ENCODE data around the gene ASRGL1. TPM values are rescaled to one million over a fixed set of nuclear protein-coding genes. Genes with fewer than 3 reads are reported as not detected.
A peak's percentile ranks its signal among the peaks of the same experiment; 100 is the strongest.

Gene ASRGL1
- total RNA-seq, 1 donor from 2014 or later: 3.2 TPM

DNA sequence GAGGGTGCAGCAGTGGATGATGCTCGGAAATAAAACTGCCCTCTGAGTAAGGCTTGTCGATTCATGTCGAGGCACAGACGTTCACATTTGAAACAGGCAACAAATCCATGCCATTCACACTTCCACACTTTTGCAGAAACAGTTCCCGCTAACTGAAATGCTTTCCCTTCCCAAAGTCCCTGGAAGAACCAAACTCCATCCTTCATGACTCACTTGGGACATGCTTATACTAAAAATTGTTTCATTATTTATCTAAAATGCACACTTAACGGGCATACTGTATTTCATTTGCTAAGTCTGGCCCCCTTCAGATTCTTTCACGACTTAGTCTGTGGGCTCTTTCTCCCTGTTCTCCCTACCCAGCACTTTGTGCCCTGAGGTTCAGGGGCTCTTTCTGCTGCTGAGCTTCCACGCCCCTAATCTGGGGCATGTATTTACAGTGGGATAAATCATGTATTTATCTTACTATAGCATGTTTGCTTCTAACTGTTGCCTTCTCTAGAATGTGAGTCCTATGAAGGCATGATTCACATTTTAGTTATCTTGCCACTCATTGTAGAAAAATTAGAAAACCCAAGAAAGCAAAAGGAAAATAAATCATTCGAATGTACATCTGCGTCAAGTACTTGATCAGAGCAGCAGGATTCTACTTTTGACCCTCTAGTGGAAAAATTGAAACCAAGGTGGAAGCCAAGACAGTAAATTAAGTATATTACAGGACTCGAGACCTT lies 94.1 kb downstream of the ASRGL1 start:
- TF ChIP-seq CTCF (IDR thresholded peaks at IDR 0.05; ENCODE audit: insufficient read depth, low read depth, low read length): no peak
- no peak for TF ChIP-seq EZH2 (IDR thresholded peaks at IDR 0.05; ENCODE audit: insufficient read depth, low read length)
- Mint-ChIP-seq H3K9me3 (ENCODE audit: unreplicated experiment) (peaks cover 3% of the 10 kb centered on the region), H3K4me1 (ENCODE audit: low read depth, unreplicated experiment) (peaks cover 33% of the 10 kb centered on the region), H3K4me3 (ENCODE audit: unreplicated experiment) (no peak overlapping the region), H3K27me3 (ENCODE audit: low read depth, unreplicated experiment) (peaks cover 7% of the 10 kb centered on the region), H3K27ac (ENCODE audit: unreplicated experiment) (no peak overlapping the region), H3K36me3 (ENCODE audit: low read depth, unreplicated experiment) (no peaks in the 10 kb centered on the region)
- Histone ChIP-seq H3K27ac (ENCODE audit: low read depth, low read length) (peak overlapping the region; percentile 60), H3K4me2 (ENCODE audit: low read length) (peak overlapping the region; percentile 80), H3K9me3 (ENCODE audit: insufficient read depth, low read depth, low read length) (no peaks in the 10 kb centered on the region), H3K4me1 (ENCODE audit: insufficient read depth, low read length) (peaks cover 47% of the 10 kb centered on the region), H4K20me1 (ENCODE audit: insufficient read depth, low read length) (no peaks in the 10 kb centered on the region), H3K4me3 (ENCODE audit: insufficient read depth, low read depth, low read length) (peak overlapping the region; percentile 28), H2AFZ (ENCODE audit: low read depth, low read length) (peak overlapping the region; percentile 28), H3K27me3 (ENCODE audit: insufficient read depth, low read length) (no peaks in the 10 kb centered on the region), H3K9ac (ENCODE audit: low read length) (peak overlapping the region; percentile 56), H3K36me3 (ENCODE audit: insufficient read depth, low read length) (no peaks in the 10 kb centered on the region), H3K79me2 (ENCODE audit: insufficient read depth, low read length) (no peaks in the 10 kb centered on the region)
- FAIRE-seq (peak; percentile 5), DNase-seq (ENCODE audit: low read depth) (peak; percentile 91)

- Histone ChIP-seq H3K4me1 (ENCODE audit: insufficient read depth, low read length) (peaks cover 35% of the 10 kb centered on the region), H4K20me1 (ENCODE audit: insufficient read depth, low read length) (no peaks in the 10 kb centered on the region), H3K27me3 (ENCODE audit: insufficient read depth, low read length) (no peaks in the 10 kb centered on the region), H3K9me3 (ENCODE audit: insufficient read depth, low read depth, low read length) (no peaks in the 10 kb centered on the region), H3K4me2 (ENCODE audit: low read length) (no peak overlapping the region), H3K9ac (ENCODE audit: low read length) (no peak overlapping the region), H3K4me3 (ENCODE audit: insufficient read depth, low read depth, low read length) (no peak overlapping the region), H3K27ac (ENCODE audit: low read depth, low read length) (no peak overlapping the region), H2AFZ (ENCODE audit: low read depth, low read length) (no peak overlapping the region), H3K36me3 (ENCODE audit: insufficient read depth, low read length) (no peaks in the 10 kb centered on the region), H3K79me2 (ENCODE audit: insufficient read depth, low read length) (no peaks in the 10 kb centered on the region)
- H3K9me3 Mint-ChIP-seq (ENCODE audit: unreplicated experiment): peaks cover 3% of the 10 kb centered on the region
- no peaks in the 10 kb centered on the region for H3K36me3 Mint-ChIP-seq (ENCODE audit: low read depth, unreplicated experiment)
- TF ChIP-seq CTCF (IDR thresholded peaks at IDR 0.05; ENCODE audit: insufficient read depth, low read depth, low read length): no peak
- no peak for TF ChIP-seq EZH2 (IDR thresholded peaks at IDR 0.05; ENCODE audit: insufficient read depth, low read length)
- DNase-seq (ENCODE audit: low read depth) (no peak), FAIRE-seq (no peak)
- H3K27me3 Mint-ChIP-seq (ENCODE audit: low read depth, unreplicated experiment): peaks cover 7% of the 10 kb centered on the region
- H3K4me3 Mint-ChIP-seq (ENCODE audit: unreplicated experiment): no peak overlapping the region
- no peak overlapping the region for H3K27ac Mint-ChIP-seq (ENCODE audit: unreplicated experiment)
- peaks cover 23% of the 10 kb centered on the region for H3K4me1 Mint-ChIP-seq (ENCODE audit: low read depth, unreplicated experiment)
Measured at GRCh38 chr11:62432695-62433094, 95.4 kb downstream of the ASRGL1 start.

Measured in astrocyte (in vitro differentiated cells and primary cell).